ENCODE data around the gene GLYATL3.

The GLYATL3 gene

GRCh38 chr6:49514571-49515484 lies 15.1 kb downstream of the GLYATL3 start:
- DNase-seq (ENCODE audit: low spot score): no peak

- DNase-seq (ENCODE audit: low spot score): no peak
These were observed 15.9 kb downstream of the GLYATL3 start for GRCh38 chr6:49515485-49516146.

- no peak for DNase-seq (ENCODE audit: low spot score)
These were observed 16.4 kb downstream of the GLYATL3 start for GRCh38 chr6:49516147-49516505.

GRCh38 chr6:49517919-49518318 lies 18.2 kb downstream of the GLYATL3 start:
- no peak for DNase-seq (ENCODE audit: low spot score)

- no peak for DNase-seq (ENCODE audit: low spot score)
These were observed 19.9 kb downstream of the GLYATL3 start for GRCh38 chr6:49519660-49520059.

- DNase-seq (ENCODE audit: low spot score): no peak
These were observed 23.2 kb downstream of the GLYATL3 start for GRCh38 chr6:49522710-49523593.

- no peak for DNase-seq (ENCODE audit: low spot score)
These were observed 24.2 kb downstream of the GLYATL3 start for GRCh38 chr6:49523901-49524300.

GRCh38 chr6:49524541-49524940 lies 24.8 kb downstream of the GLYATL3 start:
- DNase-seq (ENCODE audit: low spot score): no peak

GRCh38 chr6:49526598-49526997 lies 26.9 kb downstream of the GLYATL3 start:
- DNase-seq (ENCODE audit: low spot score): no peak

GRCh38 chr6:49527320-49527719 lies 27.6 kb downstream of the GLYATL3 start:
- DNase-seq (ENCODE audit: low spot score): no peak

- DNase-seq (ENCODE audit: low spot score): no peak
These were observed 28.8 kb downstream of the GLYATL3 start for GRCh38 chr6:49528571-49528970.

- DNase-seq (ENCODE audit: low spot score): no peak
These were observed 30.5 kb downstream of the GLYATL3 start for GRCh38 chr6:49530141-49530776.

- DNase-seq (ENCODE audit: low spot score): peak; percentile 24
These were observed 32.2 kb downstream of the GLYATL3 start for GRCh38 chr6:49531774-49532569.

GRCh38 chr6:49535795-49536194 lies 36.1 kb downstream of the GLYATL3 start:
- DNase-seq (ENCODE audit: low spot score): no peak

- no peak for DNase-seq (ENCODE audit: low spot score)
These were observed 39.4 kb downstream of the GLYATL3 start for GRCh38 chr6:49539102-49539501.

GRCh38 chr6:49540614-49541013 lies 40.9 kb downstream of the GLYATL3 start:
- DNase-seq (ENCODE audit: low spot score): no peak

- DNase-seq (ENCODE audit: low spot score): no peak
These were observed 41.5 kb downstream of the GLYATL3 start for GRCh38 chr6:49541210-49541724.

- DNase-seq (ENCODE audit: low spot score): no peak
These were observed 42.2 kb downstream of the GLYATL3 start for GRCh38 chr6:49541936-49542335.

- DNase-seq (ENCODE audit: low spot score): no peak
These were observed 43.5 kb downstream of the GLYATL3 start for GRCh38 chr6:49543087-49543858.

- no peak for DNase-seq (ENCODE audit: low spot score)
These were observed 46.6 kb downstream of the GLYATL3 start for GRCh38 chr6:49546331-49546730.

All from hepatic stellate cell (primary cell).